SK-N-SH treated with all-trans-retinoic acid at 6 μM for 48 hours (cell line): Measurements from ENCODE around the gene BAG5.

Experiments used
- CSDC2 ChIP-seq: fragments of 250-450 bp; sonication (Bioruptor Pico); IDR thresholded peaks from 2 replicates; pipeline ENCODE4 v1.5.0; 2020; ENCODE audit warnings: mild to moderate bottlenecking, moderate library complexity
- GLIS3 ChIP-seq: fragments of 250-450 bp; sonication (Bioruptor Pico); IDR thresholded peaks from 2 replicates; pipeline ENCODE4 v1.5.0; 2020; ENCODE audit warnings: mild to moderate bottlenecking, moderate library complexity
- PPARA ChIP-seq: fragments of 250-450 bp; sonication (Bioruptor Pico); IDR thresholded peaks from 2 replicates; pipeline ENCODE4 v1.5.0; 2020; ENCODE audit warnings: mild to moderate bottlenecking, borderline replicate concordance
- SNAI2 ChIP-seq: fragments of 250-450 bp; sonication (Bioruptor Pico); IDR thresholded peaks from 2 replicates; pipeline ENCODE4 v1.5.0; 2020; ENCODE audit warnings: mild to moderate bottlenecking, moderate library complexity
- TSHZ2 ChIP-seq: fragments of 250-450 bp; sonication (Bioruptor Pico); IDR thresholded peaks from 2 replicates; pipeline ENCODE4 v1.5.0; 2020; ENCODE audit warnings: mild to moderate bottlenecking, moderate library complexity
- ZFP30 ChIP-seq: fragments of 450-650 bp; formaldehyde crosslinking; IDR thresholded peaks from 2 replicates; pipeline ENCODE4 v1.5.0; 2022; ENCODE audit warnings: mild to moderate bottlenecking, moderate library complexity
- TF ChIP-seq, protein P1 (sequence below): fragments of 250-450 bp; sonication (Bioruptor Pico); IDR thresholded peaks from 2 replicates; pipeline ENCODE4 v1.8.0; 2020; ENCODE audit warnings: mild to moderate bottlenecking, moderate library complexity, borderline replicate concordance

GRCh38 chr14:103519837-103520212 lies 42.6 kb downstream of the BAG5 start:
- no peak for TF ChIP-seq GLIS3 (CRISPR knock-in tag)
- TF ChIP-seq, protein P1, sequence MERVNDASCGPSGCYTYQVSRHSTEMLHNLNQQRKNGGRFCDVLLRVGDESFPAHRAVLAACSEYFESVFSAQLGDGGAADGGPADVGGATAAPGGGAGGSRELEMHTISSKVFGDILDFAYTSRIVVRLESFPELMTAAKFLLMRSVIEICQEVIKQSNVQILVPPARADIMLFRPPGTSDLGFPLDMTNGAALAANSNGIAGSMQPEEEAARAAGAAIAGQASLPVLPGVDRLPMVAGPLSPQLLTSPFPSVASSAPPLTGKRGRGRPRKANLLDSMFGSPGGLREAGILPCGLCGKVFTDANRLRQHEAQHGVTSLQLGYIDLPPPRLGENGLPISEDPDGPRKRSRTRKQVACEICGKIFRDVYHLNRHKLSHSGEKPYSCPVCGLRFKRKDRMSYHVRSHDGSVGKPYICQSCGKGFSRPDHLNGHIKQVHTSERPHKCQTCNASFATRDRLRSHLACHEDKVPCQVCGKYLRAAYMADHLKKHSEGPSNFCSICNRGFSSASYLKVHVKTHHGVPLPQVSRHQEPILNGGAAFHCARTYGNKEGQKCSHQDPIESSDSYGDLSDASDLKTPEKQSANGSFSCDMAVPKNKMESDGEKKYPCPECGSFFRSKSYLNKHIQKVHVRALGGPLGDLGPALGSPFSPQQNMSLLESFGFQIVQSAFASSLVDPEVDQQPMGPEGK (CRISPR knock-in tag) = no peak
- no peak for TF ChIP-seq TSHZ2
- TF ChIP-seq SNAI2 (CRISPR knock-in tag) = no peak
- TF ChIP-seq PPARA (CRISPR knock-in tag) = no peak
- no peak for TF ChIP-seq CSDC2 (CRISPR knock-in tag)
- TF ChIP-seq ZFP30 (CRISPR knock-in tag) = no peak
